HG03439 (cell line): ENCODE measurements around the gene ANKRD18B.
"Not testable (repeated sequence)": the region's sequence is repeated elsewhere in the genome, so short reads cannot be mapped to it uniquely, and the experiment has no call there.

ENCODE experiments used
- ATAC-seq: cut with Tn5 transposase; IDR thresholded peaks from one replicate; pipeline ENCODE4 v1.9.1; 2021; ENCODE audit warnings: mild to moderate bottlenecking, moderate library complexity; ENCODE audit not compliant: unreplicated experiment

Gene ANKRD18B

GRCh38 chr9:33528069-33528468 lies 4.0 kb downstream of the ANKRD18B start:
- not testable (repeated sequence) for ATAC-seq

GRCh38 chr9:33533958-33534357 lies 9.9 kb downstream of the ANKRD18B start:
- not testable (repeated sequence) for ATAC-seq

GRCh38 chr9:33535541-33535940 lies 11.5 kb downstream of the ANKRD18B start:
- ATAC-seq, result no peak

- not testable (repeated sequence) for ATAC-seq
These were observed 19.4 kb downstream of the ANKRD18B start for GRCh38 chr9:33543463-33543862.

- not testable (repeated sequence) for ATAC-seq
These were observed 21.7 kb downstream of the ANKRD18B start for GRCh38 chr9:33545715-33546114.

- not testable (repeated sequence) for ATAC-seq
These were observed 24.8 kb downstream of the ANKRD18B start for GRCh38 chr9:33548816-33549215.

- not testable (repeated sequence) for ATAC-seq
These were observed 25.4 kb downstream of the ANKRD18B start for GRCh38 chr9:33549418-33549817.

- not testable (repeated sequence) for ATAC-seq
These were observed 27.1 kb downstream of the ANKRD18B start for GRCh38 chr9:33551183-33551582.

- ATAC-seq, result not testable (repeated sequence)
These were observed 28.3 kb downstream of the ANKRD18B start for GRCh38 chr9:33552315-33552725.

GRCh38 chr9:33560217-33560616 lies 36.2 kb downstream of the ANKRD18B start:
- not testable (repeated sequence) for ATAC-seq

GRCh38 chr9:33562196-33562595 lies 38.1 kb downstream of the ANKRD18B start:
- ATAC-seq, result not testable (repeated sequence)

GRCh38 chr9:33567776-33568175 lies 43.7 kb downstream of the ANKRD18B start:
- ATAC-seq, result not testable (repeated sequence)

GRCh38 chr9:33577786-33578185 lies 53.7 kb downstream of the ANKRD18B start:
- not testable (repeated sequence) for ATAC-seq

GRCh38 chr9:33579996-33580395 lies 55.9 kb downstream of the ANKRD18B start:
- ATAC-seq, result not testable (repeated sequence)

GRCh38 chr9:33582686-33583085 lies 58.6 kb downstream of the ANKRD18B start:
- ATAC-seq, result not testable (repeated sequence)

- ATAC-seq, result not testable (repeated sequence)
These were observed 62.1 kb downstream of the ANKRD18B start for GRCh38 chr9:33586128-33586527.

- not testable (repeated sequence) for ATAC-seq
These were observed 63.7 kb downstream of the ANKRD18B start for GRCh38 chr9:33587799-33588198.

- ATAC-seq, result not testable (repeated sequence)
These were observed 64.8 kb downstream of the ANKRD18B start for GRCh38 chr9:33588876-33589275.

GRCh38 chr9:33590857-33591256 lies 66.8 kb downstream of the ANKRD18B start:
- ATAC-seq, result not testable (repeated sequence)

- ATAC-seq, result not testable (repeated sequence)
These were observed 72.9 kb downstream of the ANKRD18B start for GRCh38 chr9:33596974-33597373.

GRCh38 chr9:33597386-33597785 lies 73.3 kb downstream of the ANKRD18B start:
- not testable (repeated sequence) for ATAC-seq

- ATAC-seq, result not testable (repeated sequence)
These were observed 74.8 kb downstream of the ANKRD18B start for GRCh38 chr9:33598796-33599379.

- not testable (repeated sequence) for ATAC-seq
These were observed 76.9 kb downstream of the ANKRD18B start for GRCh38 chr9:33600911-33601310.
